Activated CD8-positive, alpha-beta memory T cell treated with anti-CD3 and anti-CD28 coated beads, Interleukin-2, amount 50 U/mL, for 24 hours (primary cell): Measurements from ENCODE around the gene ARCN1.
"Not testable (repeated sequence)": the region's sequence is repeated elsewhere in the genome, so short reads cannot be mapped to it uniquely, and the experiment has no call there.

Experiments
- DNase-seq: peaks from one replicate; pipeline ENCODE4 v3.0.0-alpha.2; 2020; ENCODE audit errors: extremely low read depth

ARCN1 gene

GRCh38 chr11:118606157-118606843, 34.1 kb downstream of the ARCN1 start:
- DNase-seq = no peak

GRCh38 chr11:118606844-118607228, 34.6 kb downstream of the ARCN1 start:
- no peak for DNase-seq

- DNase-seq = no peak
Measured at GRCh38 chr11:118607401-118608359, 35.5 kb downstream of the ARCN1 start, which contains the start of gene PHLDB1. Gene PHLDB1, plus strand, starts transcription at chr11:118607615. Its CDS starts 6,222 bp downstream, at chr11:118613837.

GRCh38 chr11:118608360-118609227, 36.4 kb downstream of the ARCN1 start:
- DNase-seq = no peak

- no peak for DNase-seq
Measured at GRCh38 chr11:118609380-118610224, 37.4 kb downstream of the ARCN1 start.

GRCh38 chr11:118610225-118610772, 38.1 kb downstream of the ARCN1 start:
- no peak for DNase-seq

GRCh38 chr11:118610773-118611432, 38.7 kb downstream of the ARCN1 start:
- peak; percentile 44 for DNase-seq

- DNase-seq = not testable (repeated sequence)
Measured at GRCh38 chr11:118611433-118611795, 39.2 kb downstream of the ARCN1 start.

- no peak for DNase-seq
Measured at GRCh38 chr11:118612378-118612777, 40.2 kb downstream of the ARCN1 start.

- no peak for DNase-seq
Measured at GRCh38 chr11:118614511-118614910, 42.3 kb downstream of the ARCN1 start.

- no peak for DNase-seq
Measured at GRCh38 chr11:118615282-118615975, 43.2 kb downstream of the ARCN1 start.

- no peak for DNase-seq
Measured at GRCh38 chr11:118615976-118616371, 43.8 kb downstream of the ARCN1 start.

- no peak for DNase-seq
Measured at GRCh38 chr11:118618115-118618990, 46.1 kb downstream of the ARCN1 start.

GRCh38 chr11:118618991-118619375, 46.8 kb downstream of the ARCN1 start:
- DNase-seq = no peak

- no peak for DNase-seq
Measured at GRCh38 chr11:118619444-118620197, 47.4 kb downstream of the ARCN1 start.

GRCh38 chr11:118620529-118621070, 48.4 kb downstream of the ARCN1 start:
- no peak for DNase-seq

- no peak for DNase-seq
Measured at GRCh38 chr11:118621071-118621783, 49.0 kb downstream of the ARCN1 start.
